Erythroblast (primary cell): ENCODE results near the gene ADAM22.

Experiments used
- GATA1 ChIP-seq: IDR thresholded peaks from 2 replicates; pipeline ENCODE4 v1.6.1; 2011; ENCODE audit warnings: low read depth, mild to moderate bottlenecking, control low read depth, low read length, moderate library complexity
- POLR2A ChIP-seq: IDR thresholded peaks from 2 replicates; pipeline ENCODE4 v1.6.1; 2011; ENCODE audit warnings: mild to moderate bottlenecking, low read length

- TF ChIP-seq POLR2A, result no peak
- no peak for TF ChIP-seq GATA1
Observed at GRCh38 chr7:88071994-88072714, 138.1 kb downstream of the ADAM22 start.
